ENCODE data around the gene RSBN1L. TPM values are rescaled to one million over a fixed set of nuclear protein-coding genes. Genes with fewer than 3 reads are reported as not detected.

RSBN1L gene
- total RNA-seq, 1 donor from 2014 or later, result 12.8 TPM

- Histone ChIP-seq H3K9me3 (peaks cover 16 to 36% of the 10 kb centered on the region in 2 donors), H3K27me3 (no peaks in the 10 kb centered on the region), H3K36me3 (peaks cover 0 to 7% of the 10 kb centered on the region in 2 donors), H3K27ac (no peak overlapping the region), H3K4me1 (peaks cover 0 to 5% of the 10 kb centered on the region in 2 donors), H3K4me3 (no peak overlapping the region)
- DNase-seq (ENCODE audit: low spot score in 2 of 2), result no peak
- no peak for TF ChIP-seq CTCF (IDR thresholded peaks at IDR 0.05)
- intact Hi-C loops (cut with DNase I), result no loop called here
Observed at GRCh38 chr7:77824636-77825035, 128.4 kb downstream of the RSBN1L start.

GRCh38 chr7:77825131-77825530 lies 128.9 kb downstream of the RSBN1L start:
- Histone ChIP-seq H3K27ac (no peak overlapping the region), H3K27me3 (no peaks in the 10 kb centered on the region), H3K36me3 (peaks cover 0 to 4% of the 10 kb centered on the region in 2 donors), H3K4me1 (peaks cover 0 to 5% of the 10 kb centered on the region in 2 donors), H3K4me3 (no peak overlapping the region), H3K9me3 (peaks cover 16 to 31% of the 10 kb centered on the region in 2 donors)
- TF ChIP-seq CTCF (IDR thresholded peaks at IDR 0.05), result no peak
- DNase-seq (ENCODE audit: low spot score in 2 of 2), result no peak
- intact Hi-C loops (cut with DNase I), result no loop called here

GRCh38 chr7:77826300-77826699 lies 130.0 kb downstream of the RSBN1L start:
- Histone ChIP-seq H3K4me3 (no peak overlapping the region), H3K36me3 (no peaks in the 10 kb centered on the region), H3K4me1 (peaks cover 0 to 5% of the 10 kb centered on the region in 2 donors), H3K9me3 (peaks cover 5 to 20% of the 10 kb centered on the region in 2 donors), H3K27ac (no peak overlapping the region), H3K27me3 (no peaks in the 10 kb centered on the region)
- no peak for DNase-seq (ENCODE audit: low spot score in 2 of 2)
- no peak for TF ChIP-seq CTCF (IDR thresholded peaks at IDR 0.05)
- intact Hi-C loops (cut with DNase I), result no loop called here

GRCh38 chr7:77827999-77828398 lies 131.7 kb downstream of the RSBN1L start:
- H3K27me3 ChIP-seq, result no peaks in the 10 kb centered on the region
- no peak for DNase-seq (ENCODE audit: low spot score in 2 of 2)
- no peak overlapping the region for H3K4me3 ChIP-seq
- no peaks in the 10 kb centered on the region for H3K36me3 ChIP-seq
- no peak overlapping the region for H3K27ac ChIP-seq
- intact Hi-C loops (cut with DNase I), result no loop called here
- H3K9me3 ChIP-seq, result peaks cover 0 to 16% of the 10 kb centered on the region in 2 donors
- peaks cover 0 to 5% of the 10 kb centered on the region in 2 donors for H3K4me1 ChIP-seq
- TF ChIP-seq CTCF (IDR thresholded peaks at IDR 0.05), result no peak

GRCh38 chr7:77830649-77831355 lies 134.5 kb downstream of the RSBN1L start:
- DNase-seq (ENCODE audit: low spot score in 2 of 2), result no peak
- Histone ChIP-seq H3K4me3 (no peak overlapping the region), H3K9me3 (peaks cover 0 to 6% of the 10 kb centered on the region in 2 donors), H3K36me3 (no peaks in the 10 kb centered on the region), H3K4me1 (no peaks in the 10 kb centered on the region), H3K27ac (no peak overlapping the region), H3K27me3 (no peaks in the 10 kb centered on the region)
- TF ChIP-seq CTCF (IDR thresholded peaks at IDR 0.05), result no peak
- intact Hi-C loops (cut with DNase I), result no loop called here

Measured in ascending aorta (tissue), 2 donors.